Hepatocyte (in vitro differentiated cells): ENCODE measurements around the gene HOXC11. TPM values are rescaled to one million over a fixed set of nuclear protein-coding genes. Genes with fewer than 3 reads are reported as not detected.

Experiments used
- DNase-seq: peaks from one replicate; pipeline ENCODE4 v3.0.0-alpha.2; 2016; ENCODE audit warnings: low spot score
- H2AFZ ChIP-seq: fragments of 200-600 bp; sonication (generic); 2 replicates; pipeline ENCODE4 v1.6.0; 2016; ENCODE audit warnings: antibody characterized with exemption, mild to moderate bottlenecking
- H3K27ac ChIP-seq: fragments of 200-600 bp; sonication (generic); 2 replicates; pipeline ENCODE4 v1.5.1; 2016; ENCODE audit warnings: mild to moderate bottlenecking
- H3K27me3 ChIP-seq: fragments of 200-600 bp; sonication (generic); 2 replicates; pipeline ENCODE4 v1.6.1; 2016
- H3K36me3 ChIP-seq: fragments of 200-600 bp; sonication (generic); replicated peaks from 2 replicates; pipeline ENCODE4 v1.5.1; 2016; ENCODE audit warnings: low read depth; ENCODE audit not compliant: insufficient read depth
- H3K4me1 ChIP-seq: fragments of 200-600 bp; sonication (generic); 2 replicates; pipeline ENCODE4 v1.5.1; 2016; ENCODE audit warnings: mild to moderate bottlenecking, moderate library complexity; ENCODE audit not compliant: insufficient read depth
- H3K4me2 ChIP-seq: fragments of 200-600 bp; sonication (generic); 2 replicates; pipeline ENCODE4 v1.6.0; 2016
- H3K4me3 ChIP-seq: fragments of 200-600 bp; sonication (generic); 2 replicates; pipeline ENCODE4 v1.5.1; 2016; ENCODE audit warnings: mild to moderate bottlenecking
- H3K79me2 ChIP-seq: fragments of 200-600 bp; sonication (generic); 2 replicates; pipeline ENCODE4 v1.6.0; 2017; ENCODE audit warnings: mild to moderate bottlenecking
- H3K9me2 ChIP-seq: fragments of 200-600 bp; sonication (generic); replicated peaks from 2 replicates; pipeline ENCODE4 v1.6.0; 2017; ENCODE audit warnings: mild to moderate bottlenecking; ENCODE audit not compliant: insufficient read depth
- H3K9me3 ChIP-seq: fragments of 200-600 bp; sonication (generic); 2 replicates; pipeline ENCODE4 v1.5.1; 2016; ENCODE audit warnings: low read depth, mild to moderate bottlenecking
- H4K20me1 ChIP-seq: fragments of 200-600 bp; sonication (generic); 2 replicates; pipeline ENCODE4 v1.6.0; 2016; ENCODE audit warnings: mild to moderate bottlenecking; ENCODE audit not compliant: insufficient read depth, poor library complexity, severe bottlenecking
- CTCF ChIP-seq: fragments of 200-600 bp; sonication (generic); IDR thresholded peaks from 2 replicates; pipeline ENCODE4 v1.5.1; 2016; ENCODE audit warnings: antibody characterized with exemption, mild to moderate bottlenecking; ENCODE audit not compliant: poor library complexity
- EZH2 ChIP-seq: fragments of 200-600 bp; sonication (generic); IDR thresholded peaks from 2 replicates; pipeline ENCODE4 v1.6.1; 2016; ENCODE audit warnings: antibody characterized with exemption, mild to moderate bottlenecking, borderline replicate concordance
- EZH2phosphoT487 ChIP-seq: fragments of 200-600 bp; sonication (generic); IDR thresholded peaks from one replicate; pipeline ENCODE4 v1.6.1; 2018; ENCODE audit warnings: antibody characterized with exemption, mild to moderate bottlenecking, low read depth, moderate library complexity; ENCODE audit not compliant: unreplicated experiment, severe bottlenecking
- WGBS: methylation state at CpG from one replicate; pipeline ENCODE4 v1.1.6; 2016; ENCODE audit warnings: low lambda C conversion rate; ENCODE audit errors: missing lambda C conversion rate; 5-methylcytosine and 5-hydroxymethylcytosine counted together
- microRNA counts: library from miRNA; unstranded; fragments of <30 nt; microRNA quantifications from one replicate; lab custom pipeline; 2017
- microRNA-seq: library from miRNA; unstranded; fragments of <30 nt; microRNA quantifications from one replicate; pipeline ENCODE4, GENCODE V29; 2017
- polyA plus RNA-seq: library from polyadenylated mRNA; unstranded; fragments of >200 nt; fragmentation: Nextera tagmentation; extraction: Ambion mirVana; gene quantifications from 2 replicates; pipeline ENCODE4 v1.2.1, GENCODE V29; 2016
- small RNA-seq: library from RNA; depleted of rRNA; stranded (forward); fragments of <200 nt; gene quantifications from one replicate; pipeline ENCODE3, GENCODE V24; 2014
- total RNA-seq: library from RNA; depleted of rRNA; stranded (reverse); fragments of >200 nt; gene quantifications from 2 replicates; pipeline ENCODE4 v1.2.3, GENCODE V29; 2014

The HOXC11 gene
- total and polyA plus RNA-seq, 2 experiments from 2014 or later, result 0.63 to 1.3 TPM

GRCh38 chr12:54026640-54027441 lies 53.9 kb downstream of the HOXC11 start:
- Histone ChIP-seq H3K27me3 (peaks cover 93% of the 10 kb centered on the region), H3K79me2 (peaks cover 45% of the 10 kb centered on the region)
- WGBS, result 18% methylated on average over 21 of the region's 22 CpGs

More at GRCh38 chr12:54026640-54027441, 53.9 kb downstream of the HOXC11 start:
- H3K27ac ChIP-seq, result peak overlapping the region; percentile 47
- H4K20me1 ChIP-seq, result no peaks in the 10 kb centered on the region
- peak overlapping the region; percentile 60 for H3K4me2 ChIP-seq
- H3K36me3 ChIP-seq, result no peaks in the 10 kb centered on the region
- H3K4me3 ChIP-seq, result no peak overlapping the region
- TF ChIP-seq EZH2phosphoT487 (no peak), CTCF (no peak), EZH2 (peak; percentile 51)
- no peaks in the 10 kb centered on the region for H3K9me2 ChIP-seq
- H2AFZ ChIP-seq, result no peak overlapping the region
- no peaks in the 10 kb centered on the region for H3K9me3 ChIP-seq
- H3K4me1 ChIP-seq, result peaks cover 39% of the 10 kb centered on the region
- no peak for DNase-seq

MicroRNA genes within 50 kb of the gene (microRNA counts, 767-probe panel; counts per million panel counts)
- microRNA hsa-miR-196a-5p (lab: Ali Mortazavi, UCI), result 4,355 counts per million, percentile 14 among the panel's probes with 10 or more counts

Small RNAs within 50 kb of the gene (microRNA-seq; reads per million reads assigned to microRNA genes)
- gene MIR196A2, result 435 reads per million, percentile 71 among the genes with 10 or more reads in this experiment

Small RNAs within 50 kb of the gene (small RNA-seq; reads per million reads assigned to genes)
- gene AC012531.3 (not detected), gene AC012531.4 (not detected), gene MIR196A2 (15.0 reads per million, percentile 95 among the genes with 10 or more reads in this experiment), gene RF01905 (not detected), gene RF01906 (not detected)

Other genes with a start within 250 kb of the HOXC11 start
- 63.5 and 71.3 TPM in 2 replicates for gene CALCOCO1, start 245.7 kb upstream of the HOXC11 start, total RNA-seq
- 74.4 and 83.1 TPM in 2 replicates for gene CALCOCO1, start 245.7 kb upstream of the HOXC11 start, polyA plus RNA-seq
- not detected in 2 replicates for gene CISTR, start 221.1 kb upstream of the HOXC11 start, total RNA-seq
- not detected in 2 replicates for gene CISTR, start 221.1 kb upstream of the HOXC11 start, polyA plus RNA-seq
- gene HOXC13, start 34.3 kb upstream of the HOXC11 start, total RNA-seq, result 0.20 and 0.40 TPM in 2 replicates
- 0.06 and 0.69 TPM in 2 replicates for gene HOXC13, start 34.3 kb upstream of the HOXC11 start, polyA plus RNA-seq
- gene HOXC12, start 18.2 kb upstream of the HOXC11 start, total RNA-seq, result not detected in 2 replicates
- gene HOXC12, start 18.2 kb upstream of the HOXC11 start, polyA plus RNA-seq, result not detected in 2 replicates
- gene HOTAIR, start 1.8 kb downstream of the HOXC11 start, total RNA-seq, result 0.32 and 0.90 TPM in 2 replicates
- gene HOTAIR, start 1.8 kb downstream of the HOXC11 start, polyA plus RNA-seq, result 0.82 TPM in 1 of 2 replicates, not detected in the other
- 0.23 and 0.60 TPM in 2 replicates for gene HOXC10, start 12.0 kb downstream of the HOXC11 start, total RNA-seq
- gene HOXC10, start 12.0 kb downstream of the HOXC11 start, polyA plus RNA-seq, result 1.6 and 1.7 TPM in 2 replicates
- 0.10 and 0.60 TPM in 2 replicates for gene HOXC9, start 27.0 kb downstream of the HOXC11 start, total RNA-seq
- gene HOXC9, start 27.0 kb downstream of the HOXC11 start, polyA plus RNA-seq, result 2.7 and 4.1 TPM in 2 replicates
- 1.6 and 2.0 TPM in 2 replicates for gene HOXC8, start 35.9 kb downstream of the HOXC11 start, total RNA-seq
- gene HOXC8, start 35.9 kb downstream of the HOXC11 start, polyA plus RNA-seq, result 6.4 and 8.5 TPM in 2 replicates
- 2.6 and 4.5 TPM in 2 replicates for gene HOXC6, start 55.3 kb downstream of the HOXC11 start, total RNA-seq
- 11.1 and 12.1 TPM in 2 replicates for gene HOXC6, start 55.3 kb downstream of the HOXC11 start, polyA plus RNA-seq
- gene HOXC5, start 59.9 kb downstream of the HOXC11 start, total RNA-seq, result 0.20 and 0.40 TPM in 2 replicates
- 0.18 and 1.1 TPM in 2 replicates for gene HOXC5, start 59.9 kb downstream of the HOXC11 start, polyA plus RNA-seq
- 1.5 and 2.1 TPM in 2 replicates for gene HOXC4, start 80.7 kb downstream of the HOXC11 start, total RNA-seq
- 4.4 and 4.8 TPM in 2 replicates for gene HOXC4, start 80.7 kb downstream of the HOXC11 start, polyA plus RNA-seq
- gene SMUG1, start 215.9 kb downstream of the HOXC11 start, total RNA-seq, result 54.3 and 59.1 TPM in 2 replicates
- gene SMUG1, start 215.9 kb downstream of the HOXC11 start, polyA plus RNA-seq, result 70.3 and 77.9 TPM in 2 replicates